Mammary epithelial cell (primary cell): Measurements from ENCODE around the gene AFG1L.

ENCODE experiments used
- CTCF ChIP-seq, 2 donors: IDR thresholded peaks in 1 of 2; conservative IDR thresholded peaks in 1 of 2; 2 replicates each; pipeline ENCODE4 v1.5.1; 2011 to 2012; ENCODE audit warnings: inconsistent platforms in 2 of 2, low read length in 2 of 2, mild to moderate bottlenecking in 2 of 2, control low read depth in 1 of 2, low read depth in 1 of 2; ENCODE audit not compliant: insufficient read depth in 1 of 2; ENCODE audit errors: extremely low read depth in 1 of 2
- EZH2 ChIP-seq: IDR thresholded peaks from 2 replicates; pipeline ENCODE4 v1.6.1; 2012; ENCODE audit warnings: low read length, inconsistent platforms, borderline replicate concordance

GRCh38 chr6:108252055-108252454 lies 42.8 kb upstream of the AFG1L start:
- TF ChIP-seq CTCF (conservative IDR thresholded peaks at IDR 0.05 in 1 of 2, IDR thresholded peaks at IDR 0.05 in 1 of 2; ENCODE audit: extremely low read depth in 1 of 2, insufficient read depth in 1 of 2, low read depth in 1 of 2, low read length in 2 of 2) (no peak), EZH2 (no peak)
